T-helper 1 cell (primary cell): ENCODE data around the gene PSMD8.
"Not testable (repeated sequence)": the region's sequence is repeated elsewhere in the genome, so short reads cannot be mapped to it uniquely, and the experiment has no call there.

Source experiments
- DNase-seq, 5 donors: peaks; one replicate each; pipeline ENCODE4 v3.0.0-alpha.2; 2012 to 2020
- total RNA-seq, 4 donors: gene quantifications; one replicate each; lab custom pipeline; 2026; lab: John Stamatoyannopoulos, UW

PSMD8 gene
- total RNA-seq = 62.1 to 65.9 (median 64.6) reads per million in 4 donors

DNA sequence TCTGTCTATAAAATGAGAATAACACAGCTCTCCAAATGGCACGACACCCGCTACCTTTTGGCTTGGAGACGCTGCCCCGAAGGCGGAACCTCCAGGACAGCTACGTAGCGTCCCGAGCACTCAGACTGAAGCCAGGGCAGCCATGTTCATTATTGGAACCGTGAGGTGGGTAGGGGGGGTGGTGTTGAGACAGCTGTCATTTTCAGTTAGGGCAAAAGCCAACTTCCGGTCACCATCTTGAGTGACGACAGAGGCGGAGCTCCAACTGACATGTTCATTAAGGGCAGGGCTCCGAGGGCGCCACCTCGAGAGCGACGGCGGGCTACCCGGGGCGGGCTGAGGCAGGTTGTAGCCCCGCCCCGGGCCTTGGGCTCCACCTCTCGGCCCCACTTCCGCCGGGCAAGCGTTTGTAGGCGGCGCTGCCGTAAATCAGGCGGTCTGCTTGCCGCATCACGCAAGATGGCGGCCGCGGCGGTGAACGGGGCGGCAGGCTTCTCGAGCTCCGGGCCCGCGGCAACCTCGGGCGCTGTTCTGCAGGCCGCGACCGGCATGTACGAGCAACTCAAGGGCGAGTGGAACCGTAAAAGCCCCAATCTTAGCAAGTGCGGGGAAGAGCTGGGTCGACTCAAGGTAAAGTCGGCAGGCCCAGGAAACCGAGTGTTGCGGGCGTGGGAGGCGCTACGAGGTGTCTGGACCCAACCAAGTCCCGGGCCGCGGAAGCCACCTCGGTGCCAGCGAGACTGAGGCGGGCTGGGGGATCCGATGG is at the start of gene PSMD8:
Gene PSMD8 (plus strand): TSS at position 240 of the 766 bp plus-strand sequence. CDS start 31 bp downstream, at position 271.
- peak; percentile 97 to 100 (median 98) for DNase-seq

DNA sequence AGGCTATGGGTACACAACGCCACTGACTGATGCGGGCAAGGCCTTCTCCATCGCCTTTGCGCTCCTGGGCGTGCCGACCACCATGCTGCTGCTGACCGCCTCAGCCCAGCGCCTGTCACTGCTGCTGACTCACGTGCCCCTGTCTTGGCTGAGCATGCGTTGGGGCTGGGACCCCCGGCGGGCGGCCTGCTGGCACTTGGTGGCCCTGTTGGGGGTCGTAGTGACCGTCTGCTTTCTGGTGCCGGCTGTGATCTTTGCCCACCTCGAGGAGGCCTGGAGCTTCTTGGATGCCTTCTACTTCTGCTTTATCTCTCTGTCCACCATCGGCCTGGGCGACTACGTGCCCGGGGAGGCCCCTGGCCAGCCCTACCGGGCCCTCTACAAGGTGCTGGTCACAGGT is 47.8 kb upstream of the PSMD8 start:
- no peak for DNase-seq

DNA sequence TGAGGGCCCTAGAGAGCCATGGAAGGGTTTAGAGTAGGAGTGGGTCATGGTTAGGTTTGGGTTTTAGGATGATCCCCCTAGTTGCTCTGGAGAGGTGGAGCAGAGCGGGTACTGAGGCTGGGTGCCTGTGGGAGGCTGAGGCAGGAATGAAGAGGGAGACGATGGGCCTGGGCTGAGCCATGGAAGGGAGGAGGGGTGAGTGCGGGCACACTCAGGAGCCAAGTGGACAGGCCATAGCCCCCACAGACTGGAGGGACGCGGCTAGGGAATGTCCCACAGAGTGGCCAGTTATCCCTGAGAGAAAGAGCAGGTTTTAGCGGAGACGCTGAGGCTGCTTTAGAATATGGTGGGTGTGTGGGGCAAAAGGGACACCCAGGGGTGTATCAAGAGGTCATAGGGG is 44.7 kb upstream of the PSMD8 start:
- no peak for DNase-seq

DNA sequence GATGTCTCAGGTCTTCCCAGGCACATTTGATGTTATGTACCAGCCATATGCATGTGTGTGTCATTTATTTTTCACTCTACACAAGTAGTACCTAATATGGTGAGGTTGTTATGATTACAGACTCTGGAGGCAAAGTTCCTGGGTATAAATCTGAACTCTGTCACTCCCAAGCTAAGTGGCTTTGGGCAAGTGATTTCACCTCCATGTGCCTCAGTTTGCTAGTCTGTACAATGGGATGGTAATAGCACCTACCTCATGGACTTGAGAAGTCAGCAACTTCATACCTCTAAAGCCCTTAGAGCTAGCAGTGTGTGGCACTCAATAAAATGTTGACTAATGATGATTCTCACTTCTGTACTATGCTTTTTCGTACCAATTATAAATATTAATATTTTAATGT is 42.6 kb upstream of the PSMD8 start:
- DNase-seq = no peak

DNA sequence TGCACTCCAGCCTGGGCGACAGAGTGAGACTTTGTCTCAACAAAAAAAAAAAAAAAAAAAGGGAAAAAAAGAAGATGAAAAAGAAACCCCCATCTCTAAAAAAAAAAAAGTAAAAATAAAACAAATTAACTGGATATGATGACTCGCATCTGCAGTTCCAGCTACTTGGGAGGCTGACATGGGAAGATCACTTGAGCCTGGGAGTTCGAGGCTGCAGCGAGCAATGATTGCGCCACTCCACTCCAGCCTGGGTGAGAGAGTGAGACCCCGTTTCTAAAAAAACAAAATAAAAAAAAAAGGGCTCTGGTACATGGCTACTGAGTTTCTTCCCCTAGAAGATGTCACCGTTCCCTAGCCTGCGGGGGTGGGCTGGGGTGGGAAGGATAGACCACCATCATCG is 41.1 kb upstream of the PSMD8 start:
- DNase-seq = no peak

DNA sequence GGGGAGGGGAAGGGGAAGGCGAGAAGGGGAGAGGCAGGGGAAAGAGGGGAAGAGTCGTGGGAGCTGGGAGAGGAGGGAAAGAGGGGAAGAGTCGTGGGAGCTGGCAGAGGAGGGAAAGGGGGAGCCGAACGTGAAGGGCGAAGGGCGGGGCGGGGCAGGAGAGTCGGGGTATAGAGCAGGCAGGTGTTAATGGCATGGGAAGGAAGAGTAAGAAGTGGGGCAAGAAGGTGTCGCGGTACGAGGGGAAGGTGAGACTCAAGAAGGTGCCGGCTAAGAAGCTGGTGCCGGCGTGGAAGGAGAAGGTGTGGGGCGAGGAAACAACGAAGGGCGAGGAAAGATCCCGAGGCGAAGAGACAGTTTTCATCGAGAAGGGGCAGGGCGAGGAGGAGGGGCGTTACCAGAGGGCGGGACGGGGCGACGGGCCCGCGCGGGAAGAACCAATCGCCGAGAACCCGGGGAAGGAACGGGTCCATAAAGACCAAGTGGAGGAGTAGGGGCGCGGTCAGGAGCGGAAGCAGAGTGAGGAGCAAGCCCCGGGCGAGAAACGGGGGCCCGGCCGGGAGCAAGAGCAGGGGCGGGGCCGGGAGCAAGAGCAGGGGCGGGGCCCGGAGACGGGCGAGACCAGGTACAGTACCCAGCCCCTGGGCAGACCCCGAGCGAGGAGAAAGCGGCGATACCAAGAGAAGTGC is 38.3 kb upstream of the PSMD8 start:
- DNase-seq = peak; percentile 89 to 98 (median 92)

DNA sequence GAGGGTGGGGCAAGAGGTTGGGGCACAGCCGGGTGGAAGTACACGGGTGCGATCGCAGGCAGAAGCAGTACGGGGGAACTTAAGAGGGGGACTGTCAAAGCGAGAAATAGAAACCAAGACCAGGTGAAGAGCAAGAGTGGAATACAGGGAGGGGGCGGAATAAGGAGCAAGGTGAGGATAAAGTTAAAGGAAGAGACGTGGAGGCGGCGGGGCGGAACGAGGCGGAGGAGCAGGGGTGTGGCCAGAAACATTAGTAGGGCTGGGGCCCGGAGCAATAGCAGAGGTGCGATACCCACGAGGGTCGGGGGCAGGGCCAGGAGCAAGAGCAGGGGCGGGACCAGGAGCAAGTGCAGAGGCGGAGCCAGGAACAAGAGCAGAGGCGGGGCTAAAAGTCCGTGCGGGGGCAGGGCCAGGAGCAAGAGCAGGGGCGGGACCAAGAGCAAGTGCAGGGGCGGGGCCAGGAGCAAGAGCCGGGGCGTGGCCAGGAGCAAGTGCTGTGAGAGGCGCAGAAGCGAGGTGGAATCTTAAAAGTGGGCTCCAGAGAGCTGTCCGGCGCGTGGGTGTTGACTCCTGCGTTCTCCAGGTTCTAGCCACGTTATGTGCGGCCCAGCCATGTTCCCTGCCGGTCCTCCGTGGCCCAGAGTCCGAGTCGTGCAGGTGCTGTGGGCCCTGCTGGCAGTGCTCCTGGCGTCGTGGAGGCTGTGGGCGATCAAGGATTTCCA is 37.6 kb upstream of the PSMD8 start:
- DNase-seq = peak; percentile 91 to 96 (median 93)

DNA sequence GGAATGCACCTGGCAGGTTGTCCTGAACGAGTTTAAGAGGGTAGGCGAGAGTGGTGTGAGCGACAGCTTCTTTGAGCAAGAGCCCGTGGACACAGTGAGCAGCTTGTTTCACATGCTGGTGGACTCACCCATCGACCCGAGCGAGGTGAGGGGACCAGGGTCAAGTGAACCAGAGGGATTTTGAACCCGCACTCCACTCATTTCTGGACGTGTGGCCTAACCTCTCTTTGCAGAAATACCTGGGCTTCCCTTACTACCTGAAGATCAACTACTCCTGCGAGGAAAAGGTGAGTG is 37.1 kb upstream of the PSMD8 start:
- DNase-seq = no peak

DNA sequence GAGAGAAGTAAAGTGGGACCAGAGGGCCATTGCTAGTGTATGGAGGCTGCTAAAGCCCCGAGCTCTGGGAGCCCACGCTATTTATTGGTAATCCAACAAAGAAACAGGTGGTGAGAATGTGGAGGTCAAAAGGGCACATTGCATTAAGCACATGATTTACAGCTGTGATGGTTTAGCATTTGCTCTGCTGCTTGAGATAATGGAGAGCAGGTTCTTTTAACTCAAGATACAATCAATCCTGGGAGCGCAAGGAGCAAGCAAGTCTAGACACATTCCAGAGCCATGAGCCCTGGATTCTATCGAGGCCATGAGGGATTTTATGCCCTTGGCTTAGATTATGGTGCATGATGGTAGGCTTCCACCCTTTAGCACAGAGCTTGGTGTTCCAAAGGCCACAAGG is 35.4 kb upstream of the PSMD8 start:
- DNase-seq = not testable (repeated sequence)

DNA sequence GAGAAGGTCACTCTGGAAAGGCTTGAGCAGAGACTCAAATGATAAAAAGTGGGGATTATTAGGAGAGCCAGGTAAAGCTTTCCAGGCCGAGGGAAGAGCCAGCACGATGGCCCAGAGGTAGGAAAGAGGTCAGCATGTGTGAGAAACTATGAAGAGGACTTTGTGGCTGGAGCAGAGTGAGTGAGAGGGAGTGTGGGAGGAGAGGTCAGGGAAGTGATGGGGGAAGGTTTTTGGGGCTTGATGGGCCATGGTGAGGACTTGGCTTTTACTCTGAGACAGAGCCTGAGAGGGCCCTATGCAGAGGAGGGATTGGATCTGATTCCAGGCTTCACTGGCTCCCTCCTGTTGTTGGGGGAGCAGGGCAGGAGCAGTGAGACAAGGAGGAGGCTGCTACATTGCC is 33.4 kb upstream of the PSMD8 start:
- no peak for DNase-seq

DNA sequence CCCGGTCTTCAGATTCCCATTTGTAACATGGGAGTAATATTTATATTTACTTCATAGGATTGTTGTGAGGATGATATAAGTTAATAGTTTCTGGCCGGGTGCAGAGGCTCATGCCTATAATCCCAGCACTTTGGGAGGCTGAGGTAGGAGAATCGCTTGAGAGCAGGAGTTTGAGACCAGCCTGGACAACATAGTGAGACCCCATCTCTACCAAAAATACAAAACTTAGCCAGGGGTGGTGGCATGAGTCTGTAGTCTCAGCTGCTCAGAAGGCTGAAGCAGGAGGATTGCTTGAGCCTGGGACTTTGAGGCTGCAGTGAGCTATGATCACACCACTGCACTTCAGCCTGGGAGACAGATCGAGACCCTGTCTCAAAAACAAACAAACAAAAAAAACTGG is 27.5 kb upstream of the PSMD8 start:
- DNase-seq = no peak

DNA sequence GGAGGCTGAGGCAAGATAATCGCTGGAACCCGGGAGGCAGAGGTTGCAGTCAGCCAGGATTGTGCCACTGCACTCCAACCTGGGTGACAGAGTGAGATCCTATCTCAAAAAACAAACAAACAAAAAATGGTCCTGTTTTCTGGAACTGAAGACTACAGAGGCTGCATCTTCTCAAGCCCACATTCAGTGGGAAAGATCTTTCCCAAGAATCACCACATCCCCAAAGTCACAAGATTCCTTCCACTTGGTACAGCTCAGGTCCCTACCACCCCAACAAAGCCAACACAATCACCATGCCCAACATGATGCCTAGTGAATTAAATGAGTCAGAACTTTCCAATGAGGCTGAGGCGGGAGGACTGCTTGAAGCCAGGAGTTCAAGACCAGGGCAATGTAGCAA is 23.5 kb upstream of the PSMD8 start:
- DNase-seq = no peak

DNA sequence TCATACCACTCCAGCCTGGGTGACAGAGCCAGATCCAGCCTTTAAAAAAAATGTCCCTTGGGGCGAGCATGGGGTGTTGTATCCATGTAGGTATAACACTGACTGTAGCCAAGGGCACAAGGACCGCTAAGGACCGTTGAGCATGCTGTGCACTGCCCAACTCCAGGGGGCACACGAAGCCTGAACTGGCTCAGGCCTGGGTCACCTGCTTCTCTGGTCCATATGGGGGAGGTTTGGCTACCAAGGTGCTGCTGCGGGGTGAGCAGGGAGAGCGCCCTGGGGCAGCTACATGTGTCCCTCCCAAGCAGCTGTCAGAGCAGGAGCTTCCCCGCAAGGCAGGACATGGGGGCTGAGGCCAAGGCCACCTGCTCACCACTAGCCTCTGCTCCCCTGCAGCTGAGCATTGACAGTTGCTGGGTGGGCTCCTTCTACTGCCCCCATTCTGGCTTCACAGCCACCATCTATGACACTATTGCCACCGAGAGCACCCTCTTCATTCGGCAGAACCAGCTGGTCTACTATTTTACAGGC is 22.4 kb upstream of the PSMD8 start:
- DNase-seq = no peak

DNA sequence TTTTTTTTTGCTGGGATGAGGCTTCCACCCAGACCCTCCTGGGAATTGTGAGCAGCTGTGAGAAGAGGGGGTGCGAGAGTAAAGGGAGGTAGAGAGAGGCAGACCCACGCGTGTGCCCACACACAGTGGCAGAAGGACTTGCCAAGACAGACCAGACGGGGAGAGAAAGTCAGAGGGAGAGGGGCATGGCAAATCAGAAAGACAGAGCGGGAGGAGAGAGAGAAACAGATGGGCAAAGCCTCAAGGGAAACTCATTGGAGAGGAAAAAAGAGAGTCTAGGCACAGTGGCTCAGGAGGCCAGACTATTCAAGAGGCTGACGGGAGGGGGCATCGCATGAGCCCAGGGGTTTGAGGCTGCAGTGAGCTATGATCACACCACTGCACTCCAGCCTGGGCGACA is 21.8 kb upstream of the PSMD8 start:
- DNase-seq = no peak

DNA sequence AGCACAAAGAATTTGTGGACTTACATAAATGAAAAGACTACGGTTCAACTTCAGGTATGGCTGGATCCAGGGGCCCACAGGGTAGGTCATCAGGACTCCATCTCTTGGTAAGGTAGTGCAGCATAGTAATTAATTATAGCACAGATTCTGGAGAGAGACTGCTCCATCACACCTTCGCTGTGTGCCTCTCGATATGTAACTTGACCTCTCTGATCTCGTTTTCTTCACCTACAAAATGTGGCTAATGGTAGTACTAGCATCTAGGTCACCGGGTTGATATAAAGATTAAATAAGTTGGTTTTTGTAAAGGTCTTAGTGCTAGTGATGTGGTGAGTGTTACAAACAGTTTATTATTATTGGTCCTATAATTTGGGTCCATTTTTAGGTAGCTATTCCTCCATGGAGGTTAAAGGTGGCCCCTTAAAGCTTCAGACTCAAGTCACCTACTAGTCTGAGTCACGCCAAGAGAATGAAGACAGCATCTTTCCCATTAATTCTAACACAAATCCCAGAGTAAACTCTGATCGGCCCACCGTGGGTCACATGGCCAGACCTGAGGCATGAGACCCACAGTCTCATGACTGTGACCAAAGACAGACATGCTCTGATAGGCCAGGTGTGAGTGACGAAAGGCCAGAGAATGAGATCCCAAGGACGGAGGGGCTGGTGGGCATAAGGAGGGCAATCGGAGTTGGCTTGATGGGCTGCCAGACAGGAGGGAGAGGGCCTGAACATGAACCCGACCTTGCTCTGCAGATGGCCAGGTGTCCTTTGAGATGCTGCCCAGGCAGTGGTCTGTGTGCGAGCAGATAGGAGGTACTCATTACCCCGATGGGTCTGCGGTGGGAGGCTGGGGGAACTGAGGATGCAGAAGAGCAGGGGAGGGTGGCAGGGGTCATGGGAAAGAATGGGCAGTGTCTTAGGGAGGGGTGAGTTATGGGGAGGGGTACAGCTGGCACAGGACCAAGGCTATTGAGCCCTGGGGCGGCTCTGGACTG is 18.3 kb upstream of the PSMD8 start:
- DNase-seq = no peak

DNA sequence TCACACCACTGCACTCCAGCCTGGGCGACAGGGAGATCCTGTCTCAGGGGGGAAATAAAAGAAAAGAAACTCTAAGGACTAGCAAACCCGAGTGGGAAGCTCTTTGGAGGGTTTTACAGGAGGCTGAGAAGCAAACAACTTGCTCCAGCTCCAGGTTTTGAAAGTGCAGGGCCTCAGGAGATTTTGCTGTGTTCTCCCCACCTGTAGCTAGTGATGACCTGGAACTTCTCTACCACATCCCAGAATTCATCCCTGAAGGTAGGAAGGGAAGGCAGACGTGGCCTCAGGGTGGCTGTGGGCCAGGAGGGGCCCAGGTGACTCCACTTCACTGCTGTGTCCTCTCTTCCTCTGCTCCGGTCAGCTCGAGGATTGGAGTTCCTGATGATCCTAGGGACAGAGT is 16.3 kb upstream of the PSMD8 start:
- no peak for DNase-seq

DNA sequence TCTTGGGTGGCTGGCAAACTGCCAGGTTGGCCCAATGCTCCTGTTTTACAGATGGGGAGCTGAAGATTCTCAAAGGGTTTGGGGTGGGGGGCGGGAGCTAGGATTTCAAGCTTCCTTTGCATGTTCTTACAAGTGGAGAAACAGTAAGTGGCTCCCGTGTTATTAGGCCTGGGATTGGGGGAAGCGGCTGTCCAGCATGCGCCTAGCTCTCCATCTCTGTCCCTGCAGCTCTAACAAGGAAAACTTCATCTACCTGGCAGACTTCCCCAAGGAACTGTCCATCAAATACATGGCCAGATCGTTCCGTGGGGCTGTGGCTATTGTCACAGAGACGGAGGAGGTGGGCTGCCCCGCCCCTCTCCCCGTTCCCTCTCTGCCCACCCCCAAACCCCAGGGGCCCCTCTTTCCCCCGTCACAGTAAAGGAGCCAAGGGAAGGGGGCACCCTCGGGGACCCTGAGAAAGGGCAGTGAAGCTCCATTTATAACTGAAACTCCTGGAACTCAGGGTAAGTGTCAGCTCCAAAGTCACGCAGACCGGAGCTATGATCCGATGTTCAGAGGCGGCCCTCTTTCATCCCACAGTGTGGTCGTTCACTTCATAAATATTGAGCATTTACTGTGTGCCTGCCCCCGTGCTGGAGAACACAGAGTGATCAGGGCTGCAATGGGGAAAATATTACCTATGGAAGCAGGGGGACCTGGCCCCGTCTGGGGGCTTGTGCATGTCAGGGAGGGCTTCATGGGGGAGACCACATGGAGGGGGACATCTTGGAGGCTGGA is 14.9 kb upstream of the PSMD8 start:
- no peak for DNase-seq

DNA sequence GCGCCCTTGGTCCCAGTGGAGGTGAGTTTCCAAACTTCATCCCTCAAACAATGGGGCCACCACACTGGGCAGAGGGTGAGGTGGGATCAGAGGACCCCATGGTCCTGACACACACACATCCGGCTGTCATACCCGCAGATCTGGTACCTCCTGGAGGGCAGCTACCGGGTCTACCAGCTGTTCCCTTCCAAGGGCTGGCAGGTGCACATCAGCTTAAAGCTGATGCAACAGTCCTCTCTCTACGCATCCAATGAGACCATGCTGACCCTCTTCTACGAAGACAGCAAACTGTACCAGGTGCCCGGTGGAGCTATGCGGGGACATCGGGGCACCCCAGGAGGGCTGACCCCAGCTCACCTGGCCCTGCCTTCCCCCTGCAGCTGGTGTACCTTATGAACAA is 14.0 kb upstream of the PSMD8 start:
- no peak for DNase-seq

DNA sequence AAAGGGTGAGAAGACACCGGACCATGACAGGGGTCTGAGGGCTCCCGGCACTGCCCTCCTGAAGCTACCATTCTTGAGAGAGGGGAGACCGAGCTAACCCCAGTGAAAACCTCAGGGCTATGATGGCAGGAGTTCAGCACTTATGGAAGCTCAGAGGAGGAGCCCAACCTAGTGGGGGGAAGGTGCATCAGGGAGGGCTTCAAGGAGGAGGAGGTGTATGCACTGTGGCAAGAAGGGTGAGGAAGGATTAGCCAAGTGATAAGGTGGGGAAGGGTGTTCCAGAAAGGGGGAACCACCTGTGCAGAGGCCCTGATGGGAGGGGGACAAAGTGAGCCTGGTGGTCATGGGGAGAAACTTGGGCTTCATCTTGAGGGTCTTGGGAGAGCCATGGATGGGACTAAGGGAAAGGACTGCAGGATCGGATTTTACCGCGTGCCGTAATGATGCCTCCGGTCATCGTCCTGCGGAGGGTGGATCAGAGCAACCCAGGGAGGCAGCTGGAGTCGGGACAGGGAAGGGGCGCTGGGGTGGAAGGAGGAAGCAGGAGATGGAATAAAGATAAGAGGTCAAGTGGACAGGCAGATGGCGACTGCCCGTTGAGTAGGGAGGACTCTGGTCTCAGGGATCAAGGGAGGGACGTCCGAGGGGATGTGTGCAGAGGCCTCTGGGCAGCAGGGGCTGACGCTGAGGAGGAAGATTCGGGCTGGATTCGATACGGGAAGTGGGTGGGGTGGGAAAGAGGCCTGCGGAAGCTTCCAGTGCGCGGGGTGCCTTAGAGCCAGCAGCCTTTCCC is 13.3 kb upstream of the PSMD8 start:
- DNase-seq = no peak

DNA sequence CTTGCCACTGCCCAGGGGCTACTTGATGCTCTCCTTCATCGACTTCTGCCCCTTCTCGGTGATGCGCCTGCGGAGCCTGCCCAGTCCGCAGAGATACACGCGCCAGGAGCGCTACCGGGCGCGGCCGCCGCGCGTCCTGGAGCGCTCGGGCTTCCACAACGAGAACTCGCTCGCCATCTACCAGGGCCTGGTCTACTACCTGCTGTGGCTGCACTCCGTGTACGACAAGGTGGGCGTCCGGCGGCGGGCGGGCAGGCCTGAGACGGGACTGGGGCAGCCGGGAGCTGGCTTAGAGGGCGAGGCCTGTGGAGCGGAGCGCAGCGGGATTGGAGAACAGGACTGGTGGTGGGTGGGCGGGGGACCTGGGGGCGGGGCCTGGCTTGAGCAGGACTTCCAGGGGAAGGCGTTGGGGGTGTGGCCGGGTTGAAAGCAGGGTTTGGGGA is 12.7 kb upstream of the PSMD8 start:
- DNase-seq = peak; percentile 42 to 83 (median 53)
